ENCODE measurements around the gene FANCI. TPM values are rescaled to one million over a fixed set of nuclear protein-coding genes. Genes with fewer than 3 reads are reported as not detected.
A peak's percentile ranks its signal among the peaks of the same experiment; 100 is the strongest.

Gene FANCI
- total and polyA plus RNA-seq, 8 donors, result 19.8 to 56.3 (median 34.2) TPM

GRCh38 chr15:89329329-89330084 is 85.7 kb downstream of the FANCI start:
- ATAC-seq, result no peak
- no peak for DNase-seq
- Histone ChIP-seq H3K27me3 (no peaks in the 10 kb centered on the region), H3K36me3 (peaks cover 0 to 88% of the 10 kb centered on the region in 2 donors), H3K27ac (no peak overlapping the region), H3K4me3 (no peak overlapping the region), H3K4me1 (peaks cover 30 to 45% of the 10 kb centered on the region in 2 donors), H3K9me3 (no peaks in the 10 kb centered on the region)
- intact Hi-C loops (cut with DNase I), result no loop called here
- no peak for TF ChIP-seq CTCF (IDR thresholded peaks at IDR 0.05)

GRCh38 chr15:89330119-89330518 is 86.3 kb downstream of the FANCI start:
- TF ChIP-seq CTCF (IDR thresholded peaks at IDR 0.05), result no peak
- peaks cover 0 to 84% of the 10 kb centered on the region in 2 donors for H3K36me3 ChIP-seq
- H3K27ac ChIP-seq, result no peak overlapping the region
- H3K9me3 ChIP-seq, result no peaks in the 10 kb centered on the region
- peaks cover 0 to under 1% of the 10 kb centered on the region in 2 donors for H3K27me3 ChIP-seq
- intact Hi-C loops (cut with DNase I), result no loop called here
- peaks cover 30 to 45% of the 10 kb centered on the region in 2 donors for H3K4me1 ChIP-seq
- DNase-seq, result no peak
- no peak for ATAC-seq
- H3K4me3 ChIP-seq, result no peak overlapping the region

GRCh38 chr15:89330881-89331595 is 87.3 kb downstream of the FANCI start:
- TF ChIP-seq CTCF (IDR thresholded peaks at IDR 0.05), result no peak
- ATAC-seq (no peak), DNase-seq (no peak)
- H3K27me3 ChIP-seq, result peaks cover 0 to 6% of the 10 kb centered on the region in 2 donors
- no peak overlapping the region for H3K4me3 ChIP-seq
- no peak overlapping the region for H3K27ac ChIP-seq
- intact Hi-C loops (cut with DNase I), result no loop called here
- H3K9me3 ChIP-seq, result no peaks in the 10 kb centered on the region
- peaks cover 0 to 75% of the 10 kb centered on the region in 2 donors for H3K36me3 ChIP-seq
- peaks cover 30 to 54% of the 10 kb centered on the region in 2 donors for H3K4me1 ChIP-seq

GRCh38 chr15:89332446-89332845 is 88.7 kb downstream of the FANCI start:
- DNase-seq, result no peak

More at GRCh38 chr15:89332446-89332845, 88.7 kb downstream of the FANCI start:
- no peak overlapping the region for H3K27ac ChIP-seq
- H3K27me3 ChIP-seq, result peaks cover 0 to 6% of the 10 kb centered on the region in 2 donors
- no peaks in the 10 kb centered on the region for H3K9me3 ChIP-seq
- no peak for TF ChIP-seq CTCF (IDR thresholded peaks at IDR 0.05)
- H3K4me3 ChIP-seq, result peak overlapping the region in 1 of 2 donors; percentile 93
- H3K4me1 ChIP-seq, result peaks cover 30 to 54% of the 10 kb centered on the region in 2 donors
- ATAC-seq, result no peak
- peaks cover 0 to 61% of the 10 kb centered on the region in 2 donors for H3K36me3 ChIP-seq
- intact Hi-C loops (cut with DNase I), result no loop called here

All from left lung (tissue), 10 donors.